NCI-H2171 treated with DMSO at 0.1 percent for 48 hours (cell line): ENCODE measurements around the gene RGL3.
"Not testable (repeated sequence)": the region's sequence is repeated elsewhere in the genome, so short reads cannot be mapped to it uniquely, and the experiment has no call there.

Experiments used
- DNase-seq: peaks from one replicate; lab custom pipeline; 2025; lab: John Stamatoyannopoulos, UW

Gene RGL3

DNA sequence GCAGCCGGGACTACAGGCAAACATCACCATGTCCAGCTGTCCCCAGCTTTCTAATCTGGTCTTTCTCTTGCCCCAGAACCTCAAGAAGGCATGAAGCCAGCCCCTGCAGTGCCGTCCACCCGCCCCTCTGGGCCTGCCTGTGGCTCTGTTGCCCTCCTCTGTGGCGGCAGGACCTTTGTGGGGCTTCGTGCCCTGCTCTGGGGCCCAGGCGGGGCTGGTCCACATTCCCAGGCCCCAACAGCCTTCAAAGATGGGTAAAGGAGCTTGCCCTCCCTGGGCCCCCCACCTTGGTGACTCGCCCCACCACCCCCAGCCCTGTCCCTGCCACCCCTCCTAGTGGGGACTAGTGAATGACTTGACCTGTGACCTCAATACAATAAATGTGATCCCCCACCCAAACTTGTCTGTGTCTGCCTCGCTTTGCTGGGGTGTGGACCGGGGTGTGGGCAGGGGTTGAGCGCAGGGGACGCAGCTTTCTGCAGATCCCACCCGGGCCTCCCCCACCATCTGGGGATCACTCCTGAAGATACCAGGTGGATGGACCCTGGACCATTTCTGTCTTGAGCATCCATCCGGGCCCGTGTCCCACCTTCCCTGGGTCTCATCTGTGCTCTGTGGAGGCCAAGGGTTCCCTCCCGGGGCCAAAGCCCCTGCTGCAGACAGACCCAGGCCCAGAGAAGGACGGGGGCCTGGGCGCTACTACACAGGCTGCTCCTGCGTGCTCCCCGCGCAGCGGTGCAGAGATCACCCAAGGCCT is 31.6 kb upstream of the RGL3 start:
- no peak for DNase-seq

DNA sequence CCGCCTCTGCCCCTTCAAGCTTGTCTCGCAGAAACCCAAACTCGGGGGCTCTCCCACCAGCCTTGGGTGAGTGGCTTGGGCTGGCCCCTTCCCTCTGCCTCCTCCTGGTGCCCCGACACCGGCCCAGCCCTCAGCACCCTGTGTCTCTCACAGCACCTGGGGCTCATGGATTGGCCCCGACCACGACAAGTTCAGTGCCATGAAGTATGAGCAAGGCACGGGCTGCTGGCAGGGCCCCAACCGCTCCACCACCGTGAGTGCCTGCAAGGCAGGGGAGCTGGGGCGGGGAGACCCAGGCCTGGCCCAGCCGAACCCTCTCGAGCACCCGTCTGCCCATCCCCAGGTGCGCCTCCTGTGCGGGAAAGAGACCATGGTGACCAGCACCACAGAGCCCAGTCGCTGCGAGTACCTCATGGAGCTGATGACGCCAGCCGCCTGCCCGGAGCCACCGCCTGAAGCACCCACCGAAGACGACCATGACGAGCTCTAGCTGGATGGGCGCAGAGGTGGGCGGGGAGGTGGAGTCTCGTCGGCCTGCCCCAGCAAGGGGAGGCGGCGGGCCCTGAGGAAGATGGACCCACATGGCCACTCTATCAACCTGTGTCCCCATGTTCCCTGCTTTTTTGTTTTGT is 29.9 kb upstream of the RGL3 start:
- no peak for DNase-seq

DNA sequence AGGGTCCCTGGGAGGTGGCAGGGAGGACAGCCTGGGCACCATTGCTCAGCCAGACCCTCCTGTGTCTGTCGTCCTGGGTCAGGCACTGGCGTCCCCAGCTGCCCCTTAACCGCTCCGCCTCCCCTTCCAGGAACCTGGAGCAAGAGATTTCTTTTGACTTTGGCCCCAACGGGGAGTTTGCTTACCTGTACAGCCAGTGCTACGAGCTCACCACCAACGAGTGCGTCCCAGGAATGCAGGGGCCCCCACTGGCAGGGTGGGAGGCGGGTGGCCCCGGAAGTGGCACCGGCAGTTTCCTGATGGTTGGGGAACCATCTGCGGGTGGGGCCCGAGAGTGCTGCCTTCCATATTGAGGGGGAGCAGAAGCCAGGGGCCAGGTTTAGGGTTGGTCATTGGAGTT is 29.3 kb upstream of the RGL3 start:
- no peak for DNase-seq

DNA sequence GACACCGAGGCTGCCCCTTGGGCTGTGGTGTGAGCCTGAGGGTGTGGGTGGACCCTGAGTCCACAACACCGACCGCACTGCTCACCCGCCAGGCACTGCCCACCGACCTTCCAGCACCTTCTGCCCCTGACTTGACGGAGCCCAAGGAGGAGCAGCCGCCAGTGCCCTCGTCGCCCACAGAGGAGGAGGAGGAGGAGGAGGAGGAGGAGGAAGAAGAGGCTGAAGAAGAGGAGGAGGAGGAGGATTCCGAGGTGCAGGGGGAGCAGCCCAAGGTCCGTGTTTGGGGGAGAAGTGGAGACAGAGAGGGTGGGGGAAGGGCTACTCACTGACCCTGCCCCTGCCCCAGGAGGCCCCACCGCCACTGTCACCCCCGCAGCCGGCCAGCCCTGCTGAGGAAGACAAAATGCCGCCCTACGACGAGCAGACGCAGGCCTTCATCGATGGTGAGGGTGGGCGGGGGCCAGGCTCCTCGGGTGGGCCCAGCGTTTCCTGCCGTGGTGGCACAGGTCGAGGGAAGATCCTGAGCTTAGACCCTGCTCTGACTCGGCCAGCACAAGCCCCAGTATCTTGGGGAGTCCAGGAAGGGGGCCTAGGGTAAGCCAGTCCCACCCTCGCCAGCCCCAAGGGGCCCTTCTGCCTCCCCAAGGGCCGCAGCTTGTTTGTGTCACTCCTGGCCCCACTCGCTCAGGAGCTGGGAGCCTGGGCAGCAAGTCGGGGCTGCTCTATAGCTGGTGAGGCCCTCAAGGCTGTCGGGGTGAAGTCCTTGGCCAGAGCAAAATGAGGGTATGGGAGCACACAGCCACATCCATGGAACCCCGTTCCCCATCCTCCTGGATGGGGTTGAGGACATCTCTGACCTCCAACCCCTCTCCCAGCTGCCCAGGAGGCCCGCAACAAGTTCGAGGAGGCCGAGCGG is 28.5 kb upstream of the RGL3 start:
- DNase-seq: no peak

DNA sequence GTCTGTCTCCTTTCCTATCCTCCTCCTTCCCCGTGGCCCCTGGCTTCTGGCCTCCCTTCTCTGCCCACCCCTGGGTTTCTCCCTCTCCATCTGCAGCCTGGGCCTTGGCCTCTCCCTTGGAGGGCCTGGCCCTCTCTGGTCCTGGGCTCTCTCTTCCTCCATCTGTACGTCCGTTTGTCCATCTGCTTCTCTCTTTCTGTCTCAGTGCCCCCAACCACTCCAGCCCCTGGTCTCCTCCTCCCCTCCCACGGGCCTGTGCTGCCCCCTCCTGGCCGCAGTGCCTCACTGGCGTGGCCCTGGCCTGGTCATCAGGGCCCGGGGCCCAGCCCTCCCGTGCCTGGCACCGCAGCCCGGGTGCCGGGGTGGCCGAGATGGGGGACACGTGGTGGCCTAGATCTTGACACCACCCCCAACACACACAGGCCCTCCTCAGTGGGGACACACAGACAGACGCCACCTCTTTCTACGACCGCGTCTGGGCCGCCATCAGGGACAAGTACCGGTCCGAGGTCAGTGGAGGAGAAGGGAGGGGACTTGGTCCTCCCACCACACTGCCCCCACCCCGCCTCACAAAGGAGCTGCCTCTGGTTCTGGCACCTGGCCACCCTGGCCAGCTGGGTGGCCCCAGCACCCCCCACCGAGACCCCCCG is 27.7 kb upstream of the RGL3 start:
- DNase-seq: no peak

DNA sequence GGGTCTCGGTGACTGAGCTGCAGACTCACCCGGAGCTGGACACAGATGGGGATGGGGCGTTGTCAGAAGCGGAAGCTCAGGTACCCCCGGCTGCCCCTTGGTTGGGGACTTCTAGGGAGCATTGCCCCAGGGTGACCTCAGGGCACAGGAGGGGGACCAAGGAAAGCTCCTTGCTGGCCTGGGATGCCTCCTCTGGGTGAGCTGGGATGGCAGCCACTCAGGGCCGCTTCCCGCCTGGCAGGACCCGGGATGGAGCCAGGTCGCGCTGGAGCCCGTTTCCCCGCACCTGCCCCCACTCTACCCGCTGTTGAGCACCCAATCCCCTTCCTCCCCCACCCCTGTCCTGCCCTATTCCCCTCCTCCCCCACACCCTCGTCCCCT is 27.1 kb upstream of the RGL3 start:
- DNase-seq: no peak

DNA sequence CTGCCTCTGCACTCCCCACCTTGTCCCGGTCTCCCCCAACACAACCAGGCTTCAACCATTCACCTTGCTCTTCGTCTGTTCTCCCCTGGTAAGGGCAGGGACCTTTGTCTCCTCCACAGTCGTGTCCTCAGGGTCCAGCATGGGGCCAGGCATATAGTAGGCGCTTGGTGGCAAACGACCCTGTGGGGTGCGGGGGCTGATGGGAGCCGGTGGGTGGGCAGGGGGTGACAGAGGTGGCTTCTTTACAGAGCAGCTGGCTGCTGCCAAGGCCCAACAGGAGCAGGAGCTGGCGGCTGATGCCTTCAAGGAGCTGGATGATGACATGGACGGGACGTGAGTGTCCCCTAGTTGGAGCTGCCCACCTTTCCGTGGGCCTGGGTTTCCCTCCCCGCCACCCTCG is 26.0 kb upstream of the RGL3 start:
- no peak for DNase-seq

DNA sequence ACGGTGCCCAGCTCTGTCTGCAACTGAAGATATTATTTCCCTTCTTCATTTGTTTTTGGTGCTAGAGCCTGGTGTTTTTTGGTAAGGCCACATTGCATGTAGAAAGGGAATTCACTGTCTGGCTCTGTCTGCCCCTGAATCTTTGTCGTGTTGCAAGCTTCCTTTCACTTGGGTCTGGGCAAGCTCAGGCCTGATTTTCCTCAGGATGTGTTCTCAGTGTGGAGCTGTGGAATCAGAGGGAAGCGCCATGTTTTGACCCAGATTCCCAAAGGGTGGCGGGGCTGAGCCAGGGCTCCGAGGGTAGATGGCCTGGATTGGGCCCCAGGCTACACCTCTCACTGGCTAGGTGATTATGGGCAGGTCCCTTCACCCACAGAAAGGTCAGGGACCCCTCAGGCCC is 24.9 kb upstream of the RGL3 start:
- DNase-seq: no peak

DNA sequence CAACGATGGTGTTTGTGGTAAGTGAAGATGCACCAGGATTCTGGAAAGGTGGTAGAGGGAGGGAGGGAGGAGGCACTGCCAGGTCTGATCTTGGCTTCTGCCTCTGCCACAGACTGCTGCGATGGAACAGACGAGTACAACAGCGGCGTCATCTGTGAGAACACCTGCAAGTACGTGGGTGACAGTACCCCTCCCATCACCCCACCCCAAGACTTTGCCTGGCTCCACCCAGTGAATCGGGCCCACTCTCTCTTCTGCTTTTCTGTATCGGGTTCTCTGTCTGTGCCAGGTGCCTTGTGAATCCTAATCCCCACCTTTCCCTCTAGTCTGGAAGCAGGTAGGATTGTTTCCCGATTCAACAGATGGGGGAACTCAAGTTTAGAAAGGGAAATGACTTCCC is 18.8 kb upstream of the RGL3 start:
- DNase-seq: no peak

DNA sequence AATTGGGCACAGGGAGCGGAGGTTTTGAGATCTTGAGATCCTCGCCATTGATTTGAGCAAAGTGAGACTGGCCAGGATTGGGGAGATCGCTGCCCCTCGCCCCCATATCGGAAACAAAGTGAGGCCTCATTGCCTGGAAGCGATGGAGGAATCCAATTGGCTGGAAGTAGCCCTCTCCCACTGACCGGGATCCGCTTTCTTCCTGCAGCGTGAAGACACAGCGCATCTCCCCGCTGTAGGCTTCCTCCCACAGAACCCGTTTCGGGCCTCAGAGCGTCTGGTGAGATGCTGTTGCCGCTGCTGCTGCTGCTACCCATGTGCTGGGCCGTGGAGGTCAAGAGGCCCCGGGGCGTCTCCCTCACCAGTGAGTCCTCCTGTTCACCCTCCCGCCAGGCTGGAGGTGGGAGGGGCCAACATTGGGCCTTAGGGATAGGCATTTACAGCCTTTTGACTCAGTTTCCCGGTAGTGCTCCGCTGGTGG is 16.8 kb upstream of the RGL3 start:
- no peak for DNase-seq

DNA sequence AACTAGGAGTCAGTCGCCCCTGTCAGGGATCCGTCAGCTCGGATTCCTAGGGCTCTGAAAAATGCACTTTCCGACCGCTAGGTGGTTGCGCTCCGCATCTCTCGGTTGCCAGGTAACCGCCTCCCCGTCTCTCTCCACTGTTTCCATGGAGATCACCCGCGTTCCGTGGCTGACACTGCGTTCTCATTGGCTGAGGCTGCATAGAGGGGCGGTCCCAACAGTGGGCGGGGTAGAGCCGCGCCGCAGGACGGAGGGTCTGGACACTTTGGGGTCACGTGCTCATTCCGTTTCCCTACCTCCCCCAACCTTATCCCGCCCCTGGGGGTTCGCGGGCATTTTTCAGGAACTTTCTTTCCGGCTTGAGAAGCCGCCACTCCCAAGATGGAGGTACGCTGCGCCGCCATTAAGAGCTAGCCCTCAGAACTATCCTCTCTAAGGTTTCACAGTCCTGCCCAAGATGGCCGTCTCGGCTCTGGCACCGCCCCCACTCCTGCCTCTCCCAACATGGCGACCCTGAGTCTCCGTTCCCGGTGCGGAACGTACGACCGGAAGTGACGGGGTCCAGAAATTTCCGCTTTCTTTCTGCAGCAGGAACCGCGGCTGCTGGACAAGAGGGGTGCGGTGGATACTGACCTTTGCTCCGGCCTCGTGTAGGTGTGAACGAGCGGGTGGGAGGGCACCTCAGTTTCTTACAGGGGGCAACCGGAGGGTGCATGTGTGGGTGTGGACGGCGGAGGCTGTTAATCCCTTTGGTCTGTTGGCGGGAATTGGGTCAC is 16.1 kb upstream of the RGL3 start, which contains the start of the genes ODAD3 and PRKCSH:
Gene ODAD3 (minus strand): TSS at position 65 of the 776 bp plus-strand sequence. CDS start 105 bp downstream, outside the sequence.
Gene PRKCSH (plus strand): TSS at position 579 of the 776 bp plus-strand sequence. CDS start 483 bp downstream, outside the sequence.
- peak; percentile 100 for DNase-seq

DNA sequence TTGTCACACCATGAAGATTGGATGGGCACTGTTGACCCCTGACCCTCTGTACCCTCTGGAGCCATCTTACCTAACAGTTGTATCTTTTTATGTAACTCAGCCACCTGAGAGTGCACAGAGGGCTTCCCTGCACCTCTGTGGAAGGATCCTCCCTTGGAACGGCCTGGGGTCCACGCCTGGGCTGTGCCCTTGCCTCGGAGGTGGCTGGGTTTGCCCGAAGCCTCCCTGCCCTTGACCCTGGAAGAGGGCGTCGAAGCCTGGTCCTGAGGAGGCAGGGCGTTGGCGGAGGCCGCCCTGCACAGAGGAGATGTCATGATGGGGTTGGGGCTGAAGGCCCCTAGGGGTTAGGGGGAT is 15.6 kb upstream of the RGL3 start:
- peak; percentile 48 for DNase-seq

DNA sequence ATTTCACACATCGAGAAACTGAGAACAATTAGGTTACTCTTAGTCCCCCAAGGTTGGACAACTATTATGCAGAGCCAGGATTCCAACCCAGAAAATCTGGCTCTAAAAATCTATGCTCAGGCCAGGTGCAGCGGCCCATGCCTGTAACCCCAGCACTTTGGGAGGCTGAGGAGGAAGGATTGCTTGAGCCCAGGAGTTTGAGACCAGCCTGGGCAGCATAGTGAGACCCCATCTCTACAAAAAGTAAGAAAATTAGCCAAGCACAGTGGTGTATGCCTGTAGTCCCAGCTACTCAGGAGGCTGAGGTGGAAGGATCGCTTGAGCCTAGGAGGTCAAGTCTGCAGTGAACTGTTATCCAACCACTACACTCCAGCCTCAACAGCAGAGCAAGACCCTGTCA is 14.4 kb upstream of the RGL3 start:
- DNase-seq: not testable (repeated sequence)

DNA sequence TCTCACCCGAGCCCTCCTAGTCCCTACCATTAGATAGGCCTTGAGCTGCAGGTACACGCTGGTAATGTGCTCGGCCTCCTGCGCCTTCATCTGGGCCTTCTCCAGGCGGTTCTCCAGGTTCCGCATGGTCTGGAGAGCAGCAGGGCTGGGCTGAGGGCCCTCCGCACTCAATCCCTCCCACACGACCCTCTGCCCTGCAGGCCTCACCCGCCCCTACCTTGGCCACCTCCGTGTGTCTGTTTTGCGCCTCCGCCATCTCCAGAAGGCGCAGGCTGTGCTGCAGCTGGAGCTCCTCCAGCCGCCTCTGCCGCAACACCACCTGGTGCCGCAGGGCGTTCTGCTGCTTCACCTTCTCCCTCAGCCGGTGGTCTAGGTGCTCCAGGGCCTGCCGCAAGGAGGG is 7.5 kb upstream of the RGL3 start:
- DNase-seq: no peak

DNA sequence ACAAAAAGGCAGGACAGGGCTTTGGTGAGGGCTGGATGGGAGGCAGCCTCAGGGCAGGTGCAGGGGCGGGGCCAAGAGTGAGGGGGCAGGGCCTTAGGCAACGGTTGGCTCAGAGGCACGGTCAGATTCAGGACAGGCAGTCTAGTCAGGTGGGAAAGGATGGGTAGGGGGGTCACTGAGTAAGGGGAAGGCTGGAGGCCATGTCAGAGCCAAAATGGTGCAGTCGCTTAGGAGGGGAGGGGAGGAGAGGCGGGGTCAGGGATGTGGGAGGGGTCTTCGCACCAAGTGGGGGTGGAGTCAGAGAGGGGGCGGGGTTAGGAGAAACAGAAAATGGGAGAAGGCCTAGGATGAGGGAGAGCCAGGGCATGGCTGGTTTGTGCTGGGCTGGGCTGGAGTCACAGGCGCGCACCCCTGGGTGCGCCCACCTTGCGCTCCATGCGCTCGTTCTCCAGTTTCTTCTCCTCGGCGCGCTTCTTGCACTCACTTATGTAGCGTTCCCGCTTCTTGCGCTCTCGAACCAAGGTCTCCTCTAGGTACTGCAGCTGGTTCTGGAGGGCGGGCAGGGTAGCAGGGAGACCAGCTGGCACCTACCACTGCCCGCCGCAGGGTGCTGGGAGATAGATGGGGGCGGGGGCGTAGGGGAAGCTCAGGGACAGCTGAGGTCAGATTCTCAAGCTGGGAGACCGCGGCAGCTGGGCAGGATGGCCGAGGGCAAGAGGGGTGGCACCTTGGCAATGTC is 6.8 kb upstream of the RGL3 start:
- no peak for DNase-seq

DNA sequence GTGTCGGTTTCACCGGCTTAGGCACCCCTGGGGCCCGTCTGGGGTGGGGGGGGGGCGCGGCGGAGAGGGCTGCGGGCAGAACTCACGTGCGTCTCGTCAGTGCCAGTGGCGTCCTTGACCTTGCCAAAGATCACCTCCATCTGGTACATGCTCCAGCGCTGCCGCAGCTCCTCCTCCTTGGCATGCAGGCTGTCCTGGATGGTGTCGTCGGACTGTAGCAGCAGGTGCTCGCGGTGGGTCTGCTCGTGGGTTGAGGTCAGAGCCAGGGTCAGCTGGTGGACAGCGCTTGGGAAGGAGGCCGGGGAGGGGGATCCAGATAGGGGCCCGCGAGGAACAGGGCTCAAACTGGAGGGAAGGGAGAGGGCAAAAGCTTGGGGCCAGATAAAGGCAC is 4.7 kb upstream of the RGL3 start:
- DNase-seq: peak; percentile 34

DNA sequence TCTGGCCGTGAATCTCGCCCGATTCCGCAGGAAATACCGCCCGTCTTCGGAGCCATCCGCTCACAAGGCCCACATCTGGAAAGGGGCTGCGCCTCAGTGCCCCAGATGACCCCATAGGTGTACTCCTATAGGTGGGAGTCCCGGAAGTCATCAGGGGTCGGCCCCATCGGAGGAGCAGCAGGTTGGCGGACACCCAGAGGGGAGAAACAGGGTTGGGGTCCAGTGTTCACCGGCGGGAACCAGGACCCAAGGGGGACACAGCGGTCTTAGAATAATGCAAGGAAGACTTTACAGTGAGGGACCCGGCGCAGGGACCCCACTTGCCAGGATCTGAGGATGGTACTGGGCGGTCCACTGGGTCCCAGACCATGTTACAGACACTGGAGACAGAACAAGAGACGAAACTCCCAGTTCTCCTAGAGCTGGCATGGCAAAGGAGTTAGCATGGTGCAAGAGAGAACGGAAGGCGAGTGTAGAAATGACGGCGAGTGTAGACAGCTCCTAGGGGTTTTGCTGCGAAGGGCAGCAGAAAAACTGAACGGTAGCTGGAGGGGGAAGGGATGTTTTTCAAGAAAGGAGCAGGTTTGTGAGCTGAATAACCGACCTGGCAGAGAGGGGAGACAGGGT is 4.2 kb upstream of the RGL3 start:
- DNase-seq: no peak

DNA sequence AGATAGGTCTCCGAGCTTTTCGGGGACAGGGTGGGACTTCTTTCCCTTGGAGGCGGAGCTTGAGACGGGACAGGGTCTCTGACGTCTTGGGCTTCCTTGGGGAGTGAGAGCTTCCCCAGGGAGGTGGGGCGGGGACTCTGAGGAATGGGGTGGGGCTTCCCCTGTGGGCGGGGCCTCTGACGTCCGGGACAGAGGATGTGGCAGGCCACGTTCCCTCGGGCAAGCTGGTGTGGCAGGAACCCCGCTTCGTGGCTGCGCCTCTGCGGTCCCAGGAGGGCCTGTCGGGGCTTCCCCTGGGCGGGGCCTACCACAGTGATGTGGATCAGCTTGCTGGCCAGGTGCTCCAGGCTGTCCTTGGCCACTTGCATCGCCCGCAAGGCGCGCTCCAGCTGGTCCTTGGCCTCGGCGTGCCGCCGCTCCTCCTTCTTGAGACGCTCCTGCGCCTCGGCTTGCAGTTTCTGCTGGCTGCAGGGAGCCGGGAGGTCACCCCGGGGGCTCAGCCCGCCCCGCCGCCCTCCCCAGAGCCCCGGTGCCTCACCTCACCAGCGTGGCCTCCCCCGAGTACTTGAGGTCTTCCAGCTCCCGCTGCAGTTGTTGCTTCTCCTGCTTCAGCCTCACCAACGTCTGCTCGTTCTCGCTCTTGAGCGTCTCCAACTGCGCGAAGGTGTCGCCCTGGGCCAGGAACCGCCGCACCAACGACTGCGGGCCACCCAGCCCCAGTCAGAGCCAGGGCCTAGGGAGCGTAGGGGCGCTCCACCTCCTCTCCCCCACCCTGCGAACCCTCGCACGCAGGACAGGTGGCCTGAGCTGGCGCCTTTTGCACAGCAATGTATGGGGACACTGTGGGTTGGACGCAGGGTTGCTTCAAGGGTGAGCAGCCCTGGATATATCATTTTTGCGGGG is 3.3 kb upstream of the RGL3 start:
- DNase-seq: no peak
